A673 (cell line): ENCODE measurements around the gene TMEM130. TPM values are rescaled to one million over a fixed set of nuclear protein-coding genes. Genes with fewer than 3 reads are reported as not detected.

Source experiments
- BruUV-seq: library from RNA; stranded (reverse); fragments of 400-500 nt; replicated peaks from 2 replicates; lab custom pipeline; 2021; lab: Mats Ljungman, UMichigan
- CTCF ChIA-PET: fragments of 300-600 bp; sonication (Branson Sonifier 250); formaldehyde crosslinking; loops from one replicate; lab custom pipeline; 2022; ENCODE audit warnings: antibody characterized with exemption; lab: Charles Lee
- POLR2A ChIA-PET: fragments of 300-600 bp; sonication (Branson Sonifier 250); formaldehyde crosslinking; loops from one replicate; lab custom pipeline; 2022; ENCODE audit warnings: antibody characterized with exemption; ENCODE audit not compliant: low non-redundant PET; lab: Charles Lee
- DNase-seq: peaks from one replicate; pipeline ENCODE4 v3.0.0-alpha.2; 2015; ENCODE audit warnings: low spot score
- H3K27ac ChIP-seq: fragments of 200-600 bp; sonication (generic); 2 replicates; pipeline ENCODE4 v1.5.1; 2016; ENCODE audit warnings: mixed run types, low read depth, mild to moderate bottlenecking, mixed read lengths, antibody characterized with exemption, low read length; ENCODE audit not compliant: poor library complexity, severe bottlenecking
- H3K27me3 ChIP-seq: fragments of 200-600 bp; sonication (generic); replicated peaks from 2 replicates; pipeline ENCODE4 v1.6.1; 2017; ENCODE audit warnings: mixed run types, low read depth, mild to moderate bottlenecking, mixed read lengths, antibody characterized with exemption, low read length; ENCODE audit not compliant: insufficient read depth, poor library complexity
- H3K36me3 ChIP-seq: fragments of 200-600 bp; sonication (generic); 2 replicates; pipeline ENCODE4 v1.6.1; 2016; ENCODE audit warnings: mixed run types, mild to moderate bottlenecking, mixed read lengths, antibody characterized with exemption, low read length; ENCODE audit not compliant: insufficient read depth, poor library complexity, severe bottlenecking
- H3K4me1 ChIP-seq: fragments of 200-600 bp; sonication (generic); 2 replicates; pipeline ENCODE4 v1.6.1; 2017; ENCODE audit warnings: mixed run types, mild to moderate bottlenecking, mixed read lengths, antibody characterized with exemption, low read length; ENCODE audit not compliant: insufficient read depth, poor library complexity, severe bottlenecking
- H3K4me3 ChIP-seq: fragments of 200-600 bp; sonication (generic); 2 replicates; pipeline ENCODE4 v1.5.1; 2016; ENCODE audit warnings: low read depth, mixed run types, mild to moderate bottlenecking, mixed read lengths, low read length; ENCODE audit not compliant: poor library complexity, severe bottlenecking
- H3K9me3 ChIP-seq: fragments of 200-600 bp; sonication (generic); 2 replicates; pipeline ENCODE4 v1.6.1; 2016; ENCODE audit warnings: mixed run types, low read depth, mild to moderate bottlenecking, mixed read lengths, antibody characterized with exemption, low read length; ENCODE audit not compliant: poor library complexity, severe bottlenecking
- EZH2 ChIP-seq: fragments of 200-600 bp; sonication (generic); IDR thresholded peaks from 2 replicates; pipeline ENCODE4 v1.6.1; 2017; ENCODE audit warnings: borderline replicate concordance, low read depth, mild to moderate bottlenecking, mixed read lengths, antibody characterized with exemption, low read length; ENCODE audit not compliant: poor library complexity, severe bottlenecking
- intact Hi-C: fragments of 100-400 bp; cut with micrococcal nuclease; formaldehyde crosslinking; loops from one replicate; pipeline ENCODE4 v1.10.0; 2022; ENCODE audit not compliant: unreplicated experiment
- total RNA-seq: library from RNA; stranded (reverse); gene quantifications from 2 replicates; pipeline ENCODE4 v1.2.3, GENCODE V29; 2021
- TF ChIP-seq, protein P1 (sequence below): fragments of 300-800, 200-600 bp; sonication (generic); conservative IDR thresholded peaks from 2 replicates; pipeline ENCODE4 v1.5.1; 2017; ENCODE audit warnings: low read depth, mild to moderate bottlenecking, antibody characterized with exemption, low read length, moderate library complexity, mixed read lengths

The TMEM130 gene
- total RNA-seq, 1 experiment from 2014 or later: not detected

DNA sequence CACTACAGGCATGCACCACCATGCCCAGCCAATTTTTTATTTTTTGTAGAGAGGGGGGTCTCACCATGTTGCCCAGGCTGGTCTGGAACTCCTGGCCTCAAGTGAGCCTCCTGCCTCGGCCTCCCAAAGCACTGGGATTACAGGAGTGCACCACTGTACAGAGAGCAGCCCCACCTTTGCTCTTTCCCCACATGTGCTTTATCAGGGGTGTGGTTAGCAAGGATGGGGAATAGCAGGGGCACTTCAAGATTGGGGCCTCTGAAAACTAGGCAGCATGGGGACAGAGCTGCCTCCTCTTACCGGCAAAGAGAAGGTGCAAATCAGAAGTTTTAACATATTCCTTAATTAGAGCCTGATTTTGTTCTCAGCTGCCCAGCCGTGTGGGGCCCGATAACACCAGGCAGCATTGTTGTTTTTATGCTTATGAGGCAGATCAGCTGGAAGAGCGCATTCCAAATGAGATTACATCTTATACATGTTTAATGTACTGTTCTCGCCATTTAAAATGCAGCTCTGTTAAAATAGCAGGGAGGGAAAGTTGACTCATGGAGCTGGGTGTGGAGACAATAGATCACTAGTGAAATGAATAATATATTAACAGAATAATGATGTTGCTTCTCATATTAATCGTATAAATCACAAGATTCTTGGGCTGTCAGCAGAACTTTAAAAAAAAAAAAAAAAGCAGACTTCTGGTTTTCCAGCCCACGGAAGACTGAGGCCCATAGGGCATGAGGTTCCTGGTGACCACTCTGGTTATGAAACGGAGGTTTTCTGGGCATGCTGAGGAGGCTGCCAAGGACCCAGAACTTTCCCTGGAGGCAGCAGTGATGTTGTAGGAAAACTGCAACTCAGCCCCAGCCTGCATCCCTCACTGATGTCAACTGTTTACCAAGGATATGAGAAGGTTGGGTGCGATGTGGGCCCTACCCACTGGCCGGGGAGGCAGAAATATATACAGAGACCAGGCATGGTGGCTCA is 62.5 kb downstream of the TMEM130 start:
- TF ChIP-seq EZH2: no peak
- TF ChIP-seq, protein P1, sequence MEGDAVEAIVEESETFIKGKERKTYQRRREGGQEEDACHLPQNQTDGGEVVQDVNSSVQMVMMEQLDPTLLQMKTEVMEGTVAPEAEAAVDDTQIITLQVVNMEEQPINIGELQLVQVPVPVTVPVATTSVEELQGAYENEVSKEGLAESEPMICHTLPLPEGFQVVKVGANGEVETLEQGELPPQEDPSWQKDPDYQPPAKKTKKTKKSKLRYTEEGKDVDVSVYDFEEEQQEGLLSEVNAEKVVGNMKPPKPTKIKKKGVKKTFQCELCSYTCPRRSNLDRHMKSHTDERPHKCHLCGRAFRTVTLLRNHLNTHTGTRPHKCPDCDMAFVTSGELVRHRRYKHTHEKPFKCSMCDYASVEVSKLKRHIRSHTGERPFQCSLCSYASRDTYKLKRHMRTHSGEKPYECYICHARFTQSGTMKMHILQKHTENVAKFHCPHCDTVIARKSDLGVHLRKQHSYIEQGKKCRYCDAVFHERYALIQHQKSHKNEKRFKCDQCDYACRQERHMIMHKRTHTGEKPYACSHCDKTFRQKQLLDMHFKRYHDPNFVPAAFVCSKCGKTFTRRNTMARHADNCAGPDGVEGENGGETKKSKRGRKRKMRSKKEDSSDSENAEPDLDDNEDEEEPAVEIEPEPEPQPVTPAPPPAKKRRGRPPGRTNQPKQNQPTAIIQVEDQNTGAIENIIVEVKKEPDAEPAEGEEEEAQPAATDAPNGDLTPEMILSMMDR: no peak
- ChIA-PET POLR2A (interaction anchor here (0.5 kb wide), 1 partner anchor 182 kb away, joined by 4 read pairs; no protein-coding TSS in a partner anchor), CTCF (no interaction called here)
- Histone ChIP-seq H3K27ac (no peak overlapping the region), H3K27me3 (no peaks in the 10 kb centered on the region), H3K9me3 (no peaks in the 10 kb centered on the region), H3K4me1 (peaks cover 16% of the 10 kb centered on the region), H3K4me3 (no peak overlapping the region), H3K36me3 (no peaks in the 10 kb centered on the region)
- no TSS peak for BruUV-seq
- intact Hi-C loops: no loop called here
- DNase-seq: peak; percentile 78

DNA sequence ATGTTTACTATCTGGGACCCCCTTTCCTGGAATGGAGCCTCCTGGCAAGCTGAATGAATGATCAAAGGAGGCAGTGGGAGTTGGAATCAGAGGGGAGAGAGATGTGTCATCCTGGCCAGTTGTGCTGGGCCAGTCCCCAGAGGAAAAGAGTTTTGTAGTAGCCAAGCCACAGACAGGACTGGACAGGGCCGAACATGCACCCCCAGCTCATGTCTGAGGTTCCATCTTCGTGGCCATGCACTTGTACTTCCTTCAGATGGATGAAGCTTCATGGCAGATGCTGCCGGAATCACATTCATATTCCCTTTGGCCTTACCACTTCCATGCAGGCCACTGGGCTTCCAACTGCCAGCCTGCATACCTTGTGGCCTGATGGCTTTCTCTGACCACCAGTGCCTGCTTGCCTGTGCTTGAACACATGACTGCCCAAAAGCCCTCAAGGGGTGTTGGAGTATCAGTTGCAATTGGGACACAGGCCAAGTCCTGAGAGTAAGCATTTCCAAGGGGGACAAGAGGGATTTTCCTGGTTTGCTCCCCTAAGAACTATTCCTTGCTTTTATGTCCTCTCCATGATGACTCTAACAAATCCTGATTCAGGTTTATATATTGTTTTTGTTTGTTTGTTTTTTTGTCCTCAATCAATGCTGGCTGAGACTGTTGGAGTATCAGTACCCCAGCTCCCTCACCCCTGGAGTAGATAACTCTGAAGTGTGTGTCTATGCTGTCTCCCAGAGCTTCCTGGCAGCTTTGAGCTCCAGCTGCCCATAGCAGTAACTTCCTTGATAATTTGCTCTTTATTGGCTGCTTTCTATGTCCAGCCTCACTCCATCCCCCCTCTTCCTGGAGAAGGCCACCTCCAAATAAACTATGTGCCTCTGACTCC is 63.6 kb downstream of the TMEM130 start:
- intact Hi-C loops: no loop called here
- TF ChIP-seq EZH2: no peak
- TF ChIP-seq, protein P1: no peak
- Histone ChIP-seq H3K27me3 (no peaks in the 10 kb centered on the region), H3K27ac (no peak overlapping the region), H3K36me3 (no peaks in the 10 kb centered on the region), H3K9me3 (peaks cover 3% of the 10 kb centered on the region), H3K4me1 (peaks cover 24% of the 10 kb centered on the region), H3K4me3 (no peak overlapping the region)
- BruUV-seq: no TSS peak
- DNase-seq: no peak
- POLR2A ChIA-PET: no interaction called here
- CTCF ChIA-PET: no interaction called here

DNA sequence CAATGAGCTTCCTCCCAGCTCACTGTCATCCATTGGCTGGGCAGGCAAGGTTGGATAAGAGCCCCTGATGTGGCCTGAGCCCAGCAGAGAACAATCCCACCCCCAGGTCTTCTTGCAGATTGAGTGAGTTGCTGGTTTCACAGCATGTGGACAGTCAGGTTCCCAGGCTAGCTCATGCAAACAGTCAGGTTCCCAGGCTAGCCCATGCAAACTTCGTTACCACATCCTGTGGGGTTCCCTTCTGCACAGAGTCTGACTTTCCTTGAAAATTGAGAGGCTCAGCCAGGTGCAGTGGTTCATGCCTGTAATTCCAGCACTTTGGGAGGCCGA is 67.1 kb downstream of the TMEM130 start:
- intact Hi-C loops: no loop called here
- Histone ChIP-seq H3K9me3 (peaks cover 16% of the 10 kb centered on the region), H3K4me3 (no peak overlapping the region), H3K4me1 (peaks cover 24% of the 10 kb centered on the region), H3K36me3 (no peaks in the 10 kb centered on the region), H3K27me3 (no peaks in the 10 kb centered on the region), H3K27ac (no peak overlapping the region)
- POLR2A ChIA-PET: no interaction called here
- TF ChIP-seq, protein P1: no peak
- TF ChIP-seq EZH2: no peak
- CTCF ChIA-PET: no interaction called here
- no peak for DNase-seq
- BruUV-seq: no TSS peak
